Calu3 (cell line): ENCODE measurements around the gene TSKU. TPM values are rescaled to one million over a fixed set of nuclear protein-coding genes. Genes with fewer than 3 reads are reported as not detected.

ENCODE experiments used
- BruUV-seq: library from RNA; stranded (reverse); fragments of 400-500 nt; replicated peaks from 2 replicates; lab custom pipeline; 2021; lab: Mats Ljungman, UMichigan
- CTCF ChIA-PET: fragments of 300-600 bp; sonication (Branson Sonifier 250); formaldehyde crosslinking; loops from one replicate; lab custom pipeline; 2022; ENCODE audit warnings: antibody characterized with exemption; lab: Charles Lee
- DNase-seq: peaks from one replicate; pipeline ENCODE4 v3.0.0; 2022
- H3K27ac Mint-ChIP-seq: one replicate; pipeline ENCODE4 v1.8.0; 2022; ENCODE audit warnings: mixed read lengths; ENCODE audit not compliant: unreplicated experiment
- H3K27me3 Mint-ChIP-seq: one replicate; pipeline ENCODE4 v1.8.0; 2022; ENCODE audit warnings: mixed read lengths; ENCODE audit not compliant: unreplicated experiment
- H3K36me3 Mint-ChIP-seq: one replicate; pipeline ENCODE4 v1.8.0; 2022; ENCODE audit warnings: mild to moderate bottlenecking, moderate library complexity, mixed read lengths; ENCODE audit not compliant: insufficient read depth, unreplicated experiment
- H3K4me1 Mint-ChIP-seq: one replicate; pipeline ENCODE4 v1.8.0; 2022; ENCODE audit warnings: mild to moderate bottlenecking, low read depth, mixed read lengths; ENCODE audit not compliant: unreplicated experiment
- H3K4me3 Mint-ChIP-seq: one replicate; pipeline ENCODE4 v1.8.0; 2022; ENCODE audit warnings: mild to moderate bottlenecking, low read depth, moderate library complexity, mixed read lengths; ENCODE audit not compliant: unreplicated experiment
- H3K9me3 Mint-ChIP-seq: one replicate; pipeline ENCODE4 v1.8.0; 2022; ENCODE audit warnings: low read depth, mixed read lengths; ENCODE audit not compliant: unreplicated experiment
- intact Hi-C: fragments of 100-400 bp; cut with micrococcal nuclease; formaldehyde crosslinking; loops from one replicate; pipeline ENCODE4 v1.10.0; 2022; ENCODE audit not compliant: unreplicated experiment
- total RNA-seq: library from RNA; stranded (reverse); gene quantifications from 2 replicates; pipeline ENCODE4 v1.2.3, GENCODE V29; 2022
- TF ChIP-seq, protein P1 (sequence below): fragments of 200-600 bp; IDR thresholded peaks from one replicate; pipeline ENCODE4 v1.8.0; 2022; ENCODE audit warnings: antibody characterized with exemption; ENCODE audit not compliant: unreplicated experiment

The TSKU gene
- total RNA-seq, 1 experiment from 2014 or later, result 49.0 TPM

DNA sequence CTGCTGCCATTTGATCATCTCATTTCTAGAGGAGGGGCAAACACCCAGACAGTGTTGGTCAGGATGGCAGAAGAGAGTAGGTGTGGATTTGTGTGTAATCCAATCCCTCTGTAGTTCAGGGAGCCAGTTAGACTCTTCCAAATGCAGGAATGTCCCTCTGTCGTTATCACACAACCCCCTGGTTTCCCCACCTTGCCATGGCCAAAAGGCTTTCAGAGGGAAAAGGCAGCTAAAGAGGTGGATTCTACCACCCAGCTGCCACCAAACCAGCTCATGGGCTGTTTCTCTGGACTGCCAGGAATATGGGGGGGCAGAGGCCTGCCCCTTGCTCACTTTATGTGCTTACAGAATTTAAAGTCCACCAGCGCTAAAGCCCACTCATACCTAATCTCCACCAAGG, 18.1 kb downstream of the TSKU start:
- intact Hi-C loops, result no loop called here
- TF ChIP-seq, protein P1, sequence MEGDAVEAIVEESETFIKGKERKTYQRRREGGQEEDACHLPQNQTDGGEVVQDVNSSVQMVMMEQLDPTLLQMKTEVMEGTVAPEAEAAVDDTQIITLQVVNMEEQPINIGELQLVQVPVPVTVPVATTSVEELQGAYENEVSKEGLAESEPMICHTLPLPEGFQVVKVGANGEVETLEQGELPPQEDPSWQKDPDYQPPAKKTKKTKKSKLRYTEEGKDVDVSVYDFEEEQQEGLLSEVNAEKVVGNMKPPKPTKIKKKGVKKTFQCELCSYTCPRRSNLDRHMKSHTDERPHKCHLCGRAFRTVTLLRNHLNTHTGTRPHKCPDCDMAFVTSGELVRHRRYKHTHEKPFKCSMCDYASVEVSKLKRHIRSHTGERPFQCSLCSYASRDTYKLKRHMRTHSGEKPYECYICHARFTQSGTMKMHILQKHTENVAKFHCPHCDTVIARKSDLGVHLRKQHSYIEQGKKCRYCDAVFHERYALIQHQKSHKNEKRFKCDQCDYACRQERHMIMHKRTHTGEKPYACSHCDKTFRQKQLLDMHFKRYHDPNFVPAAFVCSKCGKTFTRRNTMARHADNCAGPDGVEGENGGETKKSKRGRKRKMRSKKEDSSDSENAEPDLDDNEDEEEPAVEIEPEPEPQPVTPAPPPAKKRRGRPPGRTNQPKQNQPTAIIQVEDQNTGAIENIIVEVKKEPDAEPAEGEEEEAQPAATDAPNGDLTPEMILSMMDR, result no peak
- Mint-ChIP-seq H3K9me3 (no peaks in the 10 kb centered on the region), H3K27ac (no peak overlapping the region), H3K27me3 (no peaks in the 10 kb centered on the region), H3K4me1 (peaks cover 26% of the 10 kb centered on the region), H3K4me3 (no peak overlapping the region), H3K36me3 (peaks cover 36% of the 10 kb centered on the region)
- no peak for DNase-seq
- CTCF ChIA-PET, result interaction anchor here (1.1 to 1.4 kb wide), 2 partner anchors 67 to 119 kb away, joined by 5 read pairs; no protein-coding TSS in a partner anchor
- BruUV-seq, result no TSS peak

DNA sequence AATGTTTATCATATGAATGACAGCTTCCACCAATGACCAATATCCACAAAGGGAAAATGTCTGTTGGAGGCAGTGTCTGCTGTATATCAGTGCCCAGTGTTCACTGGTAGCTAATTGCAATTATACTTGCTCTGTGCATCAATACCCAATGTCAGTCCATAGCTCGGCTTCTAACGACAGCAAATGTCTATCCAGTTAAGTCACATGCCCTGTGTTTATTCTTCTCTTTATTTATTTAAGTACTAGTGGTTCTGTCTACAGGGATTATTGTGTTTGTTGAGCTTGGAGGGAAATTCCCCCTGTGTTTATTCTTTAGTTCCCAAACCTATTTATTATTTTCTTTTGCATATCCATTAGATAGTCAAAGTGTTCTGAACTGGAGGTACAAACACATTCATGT, 18.6 kb downstream of the TSKU start:
- Mint-ChIP-seq H3K9me3 (no peaks in the 10 kb centered on the region), H3K27ac (no peak overlapping the region), H3K4me1 (peaks cover 26% of the 10 kb centered on the region), H3K27me3 (no peaks in the 10 kb centered on the region), H3K36me3 (peaks cover 31% of the 10 kb centered on the region), H3K4me3 (no peak overlapping the region)
- CTCF ChIA-PET, result interaction anchor here (1.1 to 1.4 kb wide), 2 partner anchors 68 to 118 kb away, joined by 5 read pairs; no protein-coding TSS in a partner anchor
- intact Hi-C loops, result no loop called here
- no TSS peak for BruUV-seq
- DNase-seq, result no peak
- TF ChIP-seq, protein P1, result no peak

DNA sequence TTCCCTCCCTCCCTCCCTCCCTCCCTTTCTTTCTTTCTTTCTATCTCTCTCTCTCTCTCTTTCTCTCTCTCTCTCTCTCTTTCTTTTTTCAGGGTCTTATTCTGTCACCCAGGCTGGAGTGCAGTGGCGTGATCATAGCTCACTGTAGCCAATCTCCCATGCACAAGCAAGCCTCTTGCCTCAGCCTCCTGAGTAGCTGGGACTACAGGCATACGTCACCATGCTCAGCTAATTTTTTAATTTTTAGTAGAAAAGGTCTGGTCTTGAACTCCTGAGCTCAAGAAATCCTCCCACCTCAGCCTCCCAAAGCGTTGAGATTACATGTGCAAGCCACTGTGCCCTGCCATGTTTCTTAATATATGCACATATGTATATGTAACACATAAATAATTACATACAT, 19.0 kb downstream of the TSKU start:
- Mint-ChIP-seq H3K9me3 (no peaks in the 10 kb centered on the region), H3K27me3 (no peaks in the 10 kb centered on the region), H3K27ac (no peak overlapping the region), H3K36me3 (peaks cover 27% of the 10 kb centered on the region), H3K4me1 (peaks cover 26% of the 10 kb centered on the region), H3K4me3 (no peak overlapping the region)
- DNase-seq, result no peak
- TF ChIP-seq, protein P1, result no peak
- intact Hi-C loops, result no loop called here
- CTCF ChIA-PET, result interaction anchor here (1.1 to 1.4 kb wide), 2 partner anchors 68 to 118 kb away, joined by 5 read pairs; no protein-coding TSS in a partner anchor
- no TSS peak for BruUV-seq

DNA sequence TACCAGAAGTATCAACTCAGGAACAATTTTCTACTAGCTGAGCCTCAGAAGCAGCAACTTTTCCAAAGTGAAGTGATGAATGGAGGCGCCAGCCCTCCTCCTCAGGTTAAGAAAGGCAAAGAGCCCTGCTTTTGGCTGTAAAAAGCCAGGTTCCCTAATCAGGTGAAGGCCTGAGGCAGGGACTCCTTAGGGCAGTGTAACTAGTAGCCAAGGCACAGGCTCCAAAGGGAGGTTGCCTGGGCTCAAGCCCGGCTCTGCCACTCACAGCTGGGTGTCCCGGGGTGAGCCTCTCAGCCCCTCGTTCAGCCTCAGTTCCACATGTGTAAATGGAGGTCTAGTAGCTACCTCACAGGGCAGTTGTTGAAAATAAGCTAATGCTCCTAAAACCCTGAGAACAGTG, 19.5 kb downstream of the TSKU start:
- intact Hi-C loops, result no loop called here
- CTCF ChIA-PET, result no interaction called here
- Mint-ChIP-seq H3K36me3 (peaks cover 22% of the 10 kb centered on the region), H3K27ac (no peak overlapping the region), H3K27me3 (no peaks in the 10 kb centered on the region), H3K4me3 (no peak overlapping the region), H3K4me1 (peaks cover 25% of the 10 kb centered on the region), H3K9me3 (no peaks in the 10 kb centered on the region)
- BruUV-seq, result no TSS peak
- DNase-seq, result no peak
- TF ChIP-seq, protein P1, result no peak
